CD4-positive, alpha-beta memory T cell (primary cell): ENCODE measurements around the gene SLMAP. TPM values are rescaled to one million over a fixed set of nuclear protein-coding genes. Genes with fewer than 3 reads are reported as not detected.

ENCODE experiments used
- CTCF ChIA-PET: fragments of 350-600 bp; sonication (Branson Sonifier 250); formaldehyde crosslinking; loops from one replicate; lab custom pipeline; 2021; ENCODE audit warnings: inconsistent platforms; ENCODE audit not compliant: partially characterized antibody; lab: Charles Lee
- POLR2A ChIA-PET: fragments of 350-600 bp; sonication (Branson Sonifier 250); formaldehyde crosslinking; loops from one replicate; lab custom pipeline; 2021; ENCODE audit not compliant: partially characterized antibody; lab: Charles Lee
- DNase-seq, 5 donors: peaks; one replicate each; pipeline versions ENCODE4 v3.0.0 to v3.0.0-alpha.2; 2020 to 2022; ENCODE audit warnings: mixed read lengths in 1 of 5
- H3K27ac ChIP-seq: one replicate; pipeline ENCODE4 v1.7.0; 2013; ENCODE audit warnings: low read depth, low read length
- H3K27me3 ChIP-seq: 2 replicates; pipeline ENCODE4 v1.7.0; 2013; ENCODE audit warnings: mild to moderate bottlenecking, low read length, moderate library complexity; ENCODE audit not compliant: insufficient read depth
- H3K36me3 ChIP-seq: 2 replicates; pipeline ENCODE4 v1.7.0; 2013; ENCODE audit warnings: mild to moderate bottlenecking, low read length, moderate library complexity; ENCODE audit not compliant: insufficient read depth
- H3K4me1 ChIP-seq: 2 replicates; pipeline ENCODE4 v1.7.0; 2013; ENCODE audit warnings: mild to moderate bottlenecking, low read length, moderate library complexity; ENCODE audit not compliant: insufficient read depth
- H3K4me3 ChIP-seq, 2 donors: one replicate each; pipeline ENCODE4 v1.7.0; 2013; ENCODE audit warnings: low read length in 2 of 2, mild to moderate bottlenecking in 1 of 2
- H3K9me3 ChIP-seq, 2 donors: one replicate each; pipeline ENCODE4 v1.7.0; 2013; ENCODE audit warnings: low read length in 2 of 2, control low read depth in 1 of 2; ENCODE audit not compliant: control insufficient read depth in 1 of 2
- H3K27ac Mint-ChIP-seq, 7 donors: one replicate each; pipeline ENCODE4 v1.8.0; 2020 to 2021; ENCODE audit warnings: mixed read lengths in 7 of 7, mild to moderate bottlenecking in 6 of 7, inconsistent platforms in 3 of 7, moderate library complexity in 3 of 7
- H3K27me3 Mint-ChIP-seq, 2 donors: one replicate each; pipeline ENCODE4 v1.8.0; 2020 to 2021; ENCODE audit warnings: mixed read lengths in 2 of 2
- H3K36me3 Mint-ChIP-seq, 2 donors: one replicate each; pipeline ENCODE4 v1.8.0; 2020 to 2021; ENCODE audit warnings: mixed read lengths in 2 of 2, inconsistent platforms in 1 of 2, mild to moderate bottlenecking in 1 of 2
- H3K4me1 Mint-ChIP-seq, 4 donors: one replicate each; pipeline ENCODE4 v1.8.0; 2020 to 2021; ENCODE audit warnings: mixed read lengths in 4 of 4, mild to moderate bottlenecking in 1 of 4
- H3K4me3 Mint-ChIP-seq, 8 donors: one replicate each; pipeline ENCODE4 v1.8.0; 2020 to 2021; ENCODE audit warnings: mixed read lengths in 8 of 8, mild to moderate bottlenecking in 7 of 8, moderate library complexity in 6 of 8, inconsistent platforms in 3 of 8
- H3K9me3 Mint-ChIP-seq, 8 donors: one replicate each; pipeline ENCODE4 v1.8.0; 2020 to 2021; ENCODE audit warnings: mixed read lengths in 8 of 8, mild to moderate bottlenecking in 5 of 8, inconsistent platforms in 3 of 8, moderate library complexity in 1 of 8
- intact Hi-C: fragments of 100-400 bp; cut with micrococcal nuclease; formaldehyde crosslinking; loops from one replicate; pipeline ENCODE4 v1.15.1; 2023
- polyA plus RNA-seq, 2 donors: library from polyadenylated mRNA; unstranded; fragments of 300-500 nt; fragmentation: Illumina TruSeq; gene quantifications; one replicate each; pipeline ENCODE4 v1.2.3, GENCODE V29; 2021
- total RNA-seq, 2 experiments: library from RNA; stranded (reverse); gene quantifications; one replicate each; pipeline ENCODE4 v1.2.3, GENCODE V29; 2021

Gene SLMAP
- total and polyA plus RNA-seq, 4 experiments from 2014 or later, result 17.5 to 69.0 (median 43.0) TPM

GRCh38 chr3:57758686-57759085 lies 2.6 kb downstream of the SLMAP start:
- no peaks in the 10 kb centered on the region for H3K27me3 ChIP-seq
- H3K27me3 Mint-ChIP-seq, result no peaks in the 10 kb centered on the region
- CTCF ChIA-PET, result interaction anchor here (1.8 kb wide), 1 partner anchor 11 kb away, joined by 5 read pairs; no protein-coding TSS in a partner anchor
- POLR2A ChIA-PET, result interaction anchor here (1.8 to 3.5 kb wide), 2 partner anchors 66 to 161 kb away, joined by 7 to 57 read pairs; partner anchors contain the start of genes ARF4 and DENND6A
- no peak for DNase-seq
- no peaks in the 10 kb centered on the region for H3K9me3 Mint-ChIP-seq
- H3K4me1 ChIP-seq, result peaks cover 64% of the 10 kb centered on the region
- H3K9me3 ChIP-seq, result no peaks in the 10 kb centered on the region
- H3K27ac ChIP-seq, result no peak overlapping the region
- H3K27ac Mint-ChIP-seq, result peak overlapping the region in 1 of 7 donors; percentile 11
- no peak overlapping the region for H3K4me3 ChIP-seq
- peak overlapping the region in 6 of 8 donors; percentile 59 to 98 (median 96) for H3K4me3 Mint-ChIP-seq
- intact Hi-C loops, result loop anchor here (5.0 kb wide), 1 partner anchor 44 kb away; no protein-coding TSS in a partner anchor
- H3K4me1 Mint-ChIP-seq, result peaks cover 33 to 66% (median 51%) of the 10 kb centered on the region in 4 donors
- no peaks in the 10 kb centered on the region for H3K36me3 ChIP-seq
- H3K36me3 Mint-ChIP-seq, result peaks cover 29 to 41% of the 10 kb centered on the region in 2 donors

GRCh38 chr3:57764794-57765193 lies 8.7 kb downstream of the SLMAP start:
- Mint-ChIP-seq H3K4me3 (peak overlapping the region in 2 of 8 donors; percentile 2 to 23), H3K4me1 (peaks cover 48 to 72% (median 55%) of the 10 kb centered on the region in 4 donors), H3K36me3 (peaks cover 44 to 61% of the 10 kb centered on the region in 2 donors)

GRCh38 chr3:57768595-57768994 lies 12.5 kb downstream of the SLMAP start:
- ChIA-PET CTCF (no interaction called here), POLR2A (no interaction called here)
- Mint-ChIP-seq H3K4me3 (peak overlapping the region in 1 of 8 donors; percentile 49), H3K36me3 (peaks cover 38 to 58% of the 10 kb centered on the region in 2 donors), H3K4me1 (peaks cover 50 to 73% (median 58%) of the 10 kb centered on the region in 4 donors), H3K27ac (no peak overlapping the region), H3K27me3 (no peaks in the 10 kb centered on the region), H3K9me3 (no peaks in the 10 kb centered on the region)
- Histone ChIP-seq H3K4me1 (peaks cover 26% of the 10 kb centered on the region), H3K27ac (no peak overlapping the region), H3K27me3 (no peaks in the 10 kb centered on the region), H3K4me3 (no peak overlapping the region), H3K9me3 (no peaks in the 10 kb centered on the region), H3K36me3 (no peaks in the 10 kb centered on the region)
- DNase-seq, result no peak
- intact Hi-C loops, result no loop called here

More at GRCh38 chr3:57764794-57765193, 8.7 kb downstream of the SLMAP start:
- Mint-ChIP-seq H3K27me3 (no peaks in the 10 kb centered on the region), H3K9me3 (no peaks in the 10 kb centered on the region), H3K27ac (no peak overlapping the region)
- intact Hi-C loops, result no loop called here
- Histone ChIP-seq H3K4me1 (peaks cover 54% of the 10 kb centered on the region), H3K27me3 (no peaks in the 10 kb centered on the region), H3K36me3 (no peaks in the 10 kb centered on the region), H3K27ac (no peak overlapping the region), H3K9me3 (no peaks in the 10 kb centered on the region), H3K4me3 (no peak overlapping the region)
- no peak for DNase-seq
- CTCF ChIA-PET, result no interaction called here
- POLR2A ChIA-PET, result interaction anchor here (1.5 kb wide), 1 partner anchor 9 kb away, joined by 6 read pairs; the partner anchor contains the start of gene SLMAP

- peak overlapping the region in 3 of 7 donors; percentile 17 to 32 (median 22) for H3K27ac Mint-ChIP-seq
- POLR2A ChIA-PET, result no interaction called here
- CTCF ChIA-PET, result interaction anchor here (1.0 to 1.3 kb wide), 2 partner anchors 11 to 68 kb away, joined by 3 to 5 read pairs; no protein-coding TSS in a partner anchor
- no peaks in the 10 kb centered on the region for H3K9me3 Mint-ChIP-seq
- intact Hi-C loops, result no loop called here
- H3K36me3 Mint-ChIP-seq, result peaks cover 25 to 44% of the 10 kb centered on the region in 2 donors
- Histone ChIP-seq H3K4me1 (peaks cover 10% of the 10 kb centered on the region), H3K27me3 (no peaks in the 10 kb centered on the region), H3K9me3 (no peaks in the 10 kb centered on the region), H3K4me3 (no peak overlapping the region), H3K27ac (no peak overlapping the region), H3K36me3 (no peaks in the 10 kb centered on the region)
- H3K27me3 Mint-ChIP-seq, result no peaks in the 10 kb centered on the region
- peaks cover 36 to 56% (median 44%) of the 10 kb centered on the region in 4 donors for H3K4me1 Mint-ChIP-seq
- H3K4me3 Mint-ChIP-seq, result no peak overlapping the region
- no peak for DNase-seq
Measured at GRCh38 chr3:57770009-57770827, 14.1 kb downstream of the SLMAP start.

- no peak overlapping the region for H3K27ac ChIP-seq
- peak overlapping the region in 3 of 7 donors; percentile 12 to 49 (median 37) for H3K27ac Mint-ChIP-seq
- CTCF ChIA-PET, result no interaction called here
Measured at GRCh38 chr3:57772251-57772650, 16.1 kb downstream of the SLMAP start.

GRCh38 chr3:57777774-57778173 lies 21.7 kb downstream of the SLMAP start:
- Mint-ChIP-seq H3K4me1 (peaks cover 13 to 27% (median 17%) of the 10 kb centered on the region in 4 donors), H3K4me3 (no peak overlapping the region), H3K9me3 (no peaks in the 10 kb centered on the region), H3K27ac (no peak overlapping the region), H3K27me3 (no peaks in the 10 kb centered on the region), H3K36me3 (peaks cover 3 to 14% of the 10 kb centered on the region in 2 donors)
- ChIA-PET CTCF (no interaction called here), POLR2A (no interaction called here)
- no peaks in the 10 kb centered on the region for H3K9me3 ChIP-seq
- DNase-seq, result no peak
- no peaks in the 10 kb centered on the region for H3K27me3 ChIP-seq
- no peaks in the 10 kb centered on the region for H3K4me1 ChIP-seq
- intact Hi-C loops, result no loop called here
- H3K36me3 ChIP-seq, result no peaks in the 10 kb centered on the region
- no peak overlapping the region for H3K4me3 ChIP-seq
- no peak overlapping the region for H3K27ac ChIP-seq

More at GRCh38 chr3:57772251-57772650, 16.1 kb downstream of the SLMAP start:
- peaks cover 29 to 45% (median 36%) of the 10 kb centered on the region in 4 donors for H3K4me1 Mint-ChIP-seq
- H3K4me3 Mint-ChIP-seq, result peak overlapping the region in 1 of 8 donors; percentile 23
- no peaks in the 10 kb centered on the region for H3K9me3 Mint-ChIP-seq
- H3K36me3 Mint-ChIP-seq, result peaks cover 20 to 29% of the 10 kb centered on the region in 2 donors
- no peaks in the 10 kb centered on the region for H3K27me3 Mint-ChIP-seq
- Histone ChIP-seq H3K4me1 (peaks cover 7% of the 10 kb centered on the region), H3K4me3 (no peak overlapping the region), H3K27me3 (no peaks in the 10 kb centered on the region), H3K36me3 (no peaks in the 10 kb centered on the region), H3K9me3 (no peaks in the 10 kb centered on the region)
- POLR2A ChIA-PET, result no interaction called here
- DNase-seq, result no peak
- intact Hi-C loops, result no loop called here

GRCh38 chr3:57778494-57778893 lies 22.4 kb downstream of the SLMAP start:
- Mint-ChIP-seq H3K27ac (peak overlapping the region in 1 of 7 donors; percentile 48), H3K36me3 (peaks cover 3 to 22% of the 10 kb centered on the region in 2 donors), H3K9me3 (no peaks in the 10 kb centered on the region)

More at GRCh38 chr3:57778494-57778893, 22.4 kb downstream of the SLMAP start:
- H3K9me3 ChIP-seq, result no peaks in the 10 kb centered on the region
- H3K4me3 Mint-ChIP-seq, result no peak overlapping the region
- H3K27me3 ChIP-seq, result no peaks in the 10 kb centered on the region
- intact Hi-C loops, result no loop called here
- no peak overlapping the region for H3K4me3 ChIP-seq
- no peak overlapping the region for H3K27ac ChIP-seq
- H3K4me1 ChIP-seq, result peaks cover 3% of the 10 kb centered on the region
- ChIA-PET CTCF (interaction anchor here (0.6 kb wide), 1 partner anchor 48 kb away, joined by 4 read pairs; no protein-coding TSS in a partner anchor), POLR2A (no interaction called here)
- H3K4me1 Mint-ChIP-seq, result peaks cover 13 to 27% (median 19%) of the 10 kb centered on the region in 4 donors
- no peaks in the 10 kb centered on the region for H3K36me3 ChIP-seq
- no peaks in the 10 kb centered on the region for H3K27me3 Mint-ChIP-seq
- no peak for DNase-seq
